IMR-90 (cell line): Measurements from ENCODE around the gene SNTA1. TPM values are rescaled to one million over a fixed set of nuclear protein-coding genes. Genes with fewer than 3 reads are reported as not detected.
"Not testable (repeated sequence)": the region's sequence is repeated elsewhere in the genome, so short reads cannot be mapped to it uniquely, and the experiment has no call there.

Source experiments
- ATAC-seq: fragments of 200-7000 bp; cut with Tn5 transposase; 2 replicates; pipeline ENCODE4 v1.9.1; 2020; ENCODE audit warnings: low read depth, mild to moderate bottlenecking, moderate library complexity
- BruUV-seq: library from RNA; stranded (reverse); fragments of 400-500 nt; replicated peaks from 2 replicates; lab custom pipeline; 2021; lab: Mats Ljungman, UMichigan
- CTCF ChIA-PET: fragments of 300-600 bp; formaldehyde crosslinking; extraction: SDS; loops from one replicate; lab custom pipeline; 2021; ENCODE audit warnings: antibody characterized with exemption; lab: Yijun Ruan, JAX
- POLR2A ChIA-PET: fragments of 300-600 bp; sonication (Branson Sonifier 250); formaldehyde crosslinking; loops from one replicate; lab custom pipeline; 2022; ENCODE audit warnings: antibody characterized with exemption; ENCODE audit not compliant: unreplicated experiment; lab: Charles Lee
- DNase-seq: peaks from one replicate; pipeline ENCODE4 v3.0.0; 2013
- H2AFZ ChIP-seq: replicated peaks from 2 replicates; pipeline ENCODE3; 2013; ENCODE audit warnings: low read length, mild to moderate bottlenecking; ENCODE audit not compliant: poor library complexity
- H2AK5ac ChIP-seq: 2 replicates; pipeline ENCODE4 v1.6.1; 2013; ENCODE audit warnings: low read depth, low read length, inconsistent platforms
- H2AK9ac ChIP-seq: replicated peaks from 2 replicates; pipeline ENCODE3; 2013; ENCODE audit warnings: mild to moderate bottlenecking, low read depth, low read length, moderate library complexity; ENCODE audit not compliant: poor library complexity
- H2BK120ac ChIP-seq: 2 replicates; pipeline ENCODE4 v1.6.1; 2013; ENCODE audit warnings: low read depth, low read length, inconsistent platforms
- H2BK15ac ChIP-seq: 3 replicates; pipeline ENCODE4 v1.6.1; 2013; ENCODE audit warnings: low read depth, low read length, inconsistent platforms
- H2BK20ac ChIP-seq: 2 replicates; pipeline ENCODE4 v1.6.1; 2013; ENCODE audit warnings: low read depth, mild to moderate bottlenecking, inconsistent platforms, low read length, moderate library complexity
- H2BK5ac ChIP-seq: 2 replicates; pipeline ENCODE4 v1.6.1; 2013; ENCODE audit warnings: mild to moderate bottlenecking, low read depth, low read length, inconsistent platforms; ENCODE audit not compliant: poor library complexity, severe bottlenecking
- H3K14ac ChIP-seq: replicated peaks from 2 replicates; pipeline ENCODE4 v1.6.1; 2013; ENCODE audit warnings: low read depth, low read length, inconsistent platforms
- H3K18ac ChIP-seq: 2 replicates; pipeline ENCODE4 v1.6.1; 2013; ENCODE audit warnings: low read depth, low read length, control low read depth
- H3K23ac ChIP-seq: 2 replicates; pipeline ENCODE4 v1.6.1; 2013; ENCODE audit warnings: low read depth, low read length, inconsistent platforms
- H3K27ac ChIP-seq: 2 replicates; pipeline ENCODE4 v1.5.1; 2013; ENCODE audit warnings: mild to moderate bottlenecking, control low read depth, low read length; ENCODE audit not compliant: insufficient read depth
- H3K27me3 ChIP-seq: 2 replicates; pipeline ENCODE4 v1.6.1; 2013; ENCODE audit warnings: low read length; ENCODE audit not compliant: control insufficient read depth, insufficient read depth
- H3K36me3 ChIP-seq: 2 replicates; pipeline ENCODE4 v1.6.1; 2013; ENCODE audit warnings: low read length, mixed read lengths; ENCODE audit not compliant: control insufficient read depth, insufficient read depth
- H3K4ac ChIP-seq: 2 replicates; pipeline ENCODE4 v1.6.1; 2013; ENCODE audit warnings: low read depth, low read length, inconsistent platforms
- H3K4me1 ChIP-seq: 2 replicates; pipeline ENCODE4 v1.6.1; 2013; ENCODE audit warnings: low read length, mixed read lengths; ENCODE audit not compliant: control insufficient read depth, insufficient read depth
- H3K4me2 ChIP-seq: 2 replicates; pipeline ENCODE4 v1.6.1; 2013; ENCODE audit warnings: low read depth, mild to moderate bottlenecking, control low read depth, low read length, moderate library complexity
- H3K4me3 ChIP-seq: 2 replicates; pipeline ENCODE4 v1.5.1; 2013; ENCODE audit warnings: low read depth, mild to moderate bottlenecking, control low read depth, low read length, moderate library complexity; ENCODE audit not compliant: insufficient read depth
- H3K56ac ChIP-seq: 2 replicates; pipeline ENCODE4 v1.6.1; 2013; ENCODE audit warnings: low read length, inconsistent platforms; ENCODE audit not compliant: insufficient read depth; ENCODE audit errors: extremely low read depth
- H3K79me1 ChIP-seq, 2 experiments: 2 replicates each; pipeline ENCODE4 v1.6.1; 2013; ENCODE audit warnings: low read length in 2 of 2, inconsistent platforms in 1 of 2, low read depth in 1 of 2
- H3K9ac ChIP-seq: 2 replicates; pipeline ENCODE4 v1.6.1; 2013; ENCODE audit warnings: low read depth, low read length, control low read depth
- H3K9me1 ChIP-seq: 2 replicates; pipeline ENCODE4 v1.6.1; 2013; ENCODE audit warnings: low read length, inconsistent platforms; ENCODE audit not compliant: insufficient read depth
- H3K9me3 ChIP-seq: 2 replicates; pipeline ENCODE4 v1.6.1; 2013; ENCODE audit warnings: low read length; ENCODE audit not compliant: control insufficient read depth, insufficient read depth
- H4K20me1 ChIP-seq: 2 replicates; pipeline ENCODE4 v1.6.1; 2013; ENCODE audit warnings: low read length, inconsistent platforms; ENCODE audit not compliant: insufficient read depth
- H4K5ac ChIP-seq: 2 replicates; pipeline ENCODE4 v1.6.1; 2013; ENCODE audit warnings: mild to moderate bottlenecking, low read depth, low read length, control low read depth
- H4K8ac ChIP-seq, 2 experiments: 2 replicates each; pipeline ENCODE4 v1.6.1; 2013; ENCODE audit warnings: low read depth in 2 of 2, low read length in 2 of 2, control low read depth in 1 of 2, inconsistent platforms in 1 of 2
- H4K91ac ChIP-seq: 2 replicates; pipeline ENCODE4 v1.6.1; 2013; ENCODE audit warnings: low read depth, low read length, inconsistent platforms; ENCODE audit not compliant: insufficient read depth
- WGBS, 2 experiments: methylation state at CpG; one replicate each; pipeline versions ENCODE4 v1.1.5 to v1.1.7; 2013; ENCODE audit warnings: missing lambda C conversion rate in 2 of 2; ENCODE audit not compliant: insufficient read length in 1 of 2; ENCODE audit errors: extremely low coverage in 2 of 2; 5-methylcytosine and 5-hydroxymethylcytosine counted together
- dilution Hi-C: fragments of 300-500 bp; cut with HindIII; formaldehyde crosslinking; loops from one replicate; pipeline ENCODE4 v1.14.3; 2018; ENCODE audit warnings: low sequenced_read_pairs; ENCODE audit not compliant: unreplicated experiment
- in situ Hi-C: fragments of 300-500 bp; cut with MboI; formaldehyde crosslinking; loops from 3 replicates; pipeline ENCODE4 v1.14.3; 2019; ENCODE audit warnings: low sequenced_read_pairs, inconsistent platforms, mixed read lengths
- intact Hi-C: fragments of 100-400 bp; cut with micrococcal nuclease; formaldehyde crosslinking; loops from 2 replicates; pipeline ENCODE4 v1.10.0; 2022
- polyA plus RNA-seq, 3 experiments: library from polyadenylated mRNA; depleted of rRNA; stranded (reverse); fragments of >200 nt; gene quantifications; 2 replicates each; pipeline ENCODE4 v1.2.3, GENCODE V29; 2012; ENCODE audit warnings: low replicate concordance in 1 of 3
- total RNA-seq: library from RNA; depleted of rRNA; stranded (reverse); fragments of >200 nt; gene quantifications from 2 replicates; pipeline ENCODE4 v1.2.3, GENCODE V29; 2012

The SNTA1 gene
- total and polyA plus RNA-seq, 2 of the 4 experiments (the other 2 are of a cell fraction), result 10.6 to 15.4 TPM

DNA sequence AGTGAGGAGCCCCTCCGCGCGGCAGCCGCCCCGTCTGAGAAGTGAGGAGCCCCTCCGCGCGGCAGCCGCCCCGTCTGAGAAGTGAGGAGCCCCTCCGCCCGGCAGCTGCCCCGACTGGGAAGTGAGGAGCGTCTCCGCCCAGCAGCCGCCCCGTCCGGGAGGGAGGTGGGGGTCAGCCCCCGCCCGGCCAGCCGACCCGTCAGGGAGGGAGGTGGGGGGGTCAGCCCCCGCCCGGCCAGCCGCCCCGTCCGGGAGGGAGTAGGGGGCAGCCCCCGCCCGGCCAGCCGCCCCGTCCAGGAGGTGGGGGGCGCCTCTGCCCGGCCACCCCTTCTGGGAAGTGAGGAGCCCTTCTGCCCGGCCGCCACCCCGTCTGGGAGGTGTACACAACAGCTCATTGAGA lies 54.2 kb downstream of the SNTA1 start:
- Histone ChIP-seq H3K79me1 (peaks cover 1 to 15% of the 10 kb centered on the region in 2 experiments; a peak in 3 of 4 replicates), H3K36me3 (peaks cover 22% of the 10 kb centered on the region)
- H2BK15ac ChIP-seq, ATAC-seq, H3K4me3 ChIP-seq, H3K27ac ChIP-seq, H3K4me2 ChIP-seq, H2BK5ac ChIP-seq, BruUV-seq, H4K5ac ChIP-seq, in situ Hi-C loops, H2AK5ac ChIP-seq, H3K9me3 ChIP-seq, H3K56ac ChIP-seq, H3K9ac ChIP-seq, H2AK9ac ChIP-seq, POLR2A ChIA-PET, H2AFZ ChIP-seq, H2BK120ac ChIP-seq, dilution Hi-C loops, H3K27me3 ChIP-seq, H3K9me1 ChIP-seq, DNase-seq, H2BK20ac ChIP-seq, H3K4ac ChIP-seq, H3K14ac ChIP-seq, H3K18ac ChIP-seq, intact Hi-C loops, H4K8ac ChIP-seq, H3K23ac ChIP-seq, H3K4me1 ChIP-seq, H4K20me1 ChIP-seq, H4K91ac ChIP-seq: not testable (repeated sequence)
- WGBS, 2 experiments, result 95% methylated on average over 8 of the region's 36 CpGs; no CpG with 5 or more reads in 1 of the 2 experiments
- CTCF ChIA-PET, result interaction anchor here (0.6 kb wide), 1 partner anchor 9 kb away, joined by 3 read pairs; no protein-coding TSS in a partner anchor
